Measurements from ENCODE around the gene CACNA1C. TPM values are rescaled to one million over a fixed set of nuclear protein-coding genes. Genes with fewer than 3 reads are reported as not detected.

The CACNA1C gene
- polyA plus RNA-seq, 1 of the 3 experiments (the other 2 are of a cell fraction): 1.5 TPM

GRCh38 chr12:2322554-2323120 is 269.9 kb downstream of the CACNA1C start:
- Histone ChIP-seq H3K9me2 (no peaks in the 10 kb centered on the region), H3K9ac (no peak overlapping the region), H3K27ac (ENCODE audit: low read depth in 2 of 2, low read length in 1 of 2) (no peak overlapping the region), H3K4me2 (no peak overlapping the region), H4K20me1 (ENCODE audit: insufficient read depth) (no peaks in the 10 kb centered on the region), H3K4me3 (ENCODE audit: low read depth in 2 of 2, low read length in 1 of 2) (no peak overlapping the region), H3K79me2 (ENCODE audit: insufficient read depth) (no peaks in the 10 kb centered on the region), H2AFZ (ENCODE audit: low read depth) (no peak overlapping the region), H3K27me3 (ENCODE audit: insufficient read depth) (no peaks in the 10 kb centered on the region), H3F3A (replicated peaks; ENCODE audit: insufficient read depth) (no peaks in the 10 kb centered on the region), H3K4me1 (ENCODE audit: control insufficient read depth in 1 of 2, insufficient read depth in 2 of 2, low read depth in 1 of 2, low read length in 1 of 2) (peaks cover 14 to 17% of the 10 kb centered on the region in 2 experiments; a peak in 1 of 4 replicates), H3K9me3 (no peaks in the 10 kb centered on the region), H3K36me3 (replicated peaks in 1 of 2; ENCODE audit: control insufficient read depth in 1 of 2, insufficient read depth in 2 of 2, low read length in 1 of 2) (no peaks in the 10 kb centered on the region)
- ChIA-PET CTCF (interaction anchor here (1.4 kb wide), 1 partner anchor 73 kb away, joined by 3 read pairs; no protein-coding TSS in a partner anchor), POLR2A (no interaction called here)
- TF ChIP-seq GABPA (IDR thresholded peaks at IDR 0.05; ENCODE audit: low read depth) (no peak), USF1 (IDR thresholded peaks at IDR 0.05; ENCODE audit: borderline replicate concordance, low read depth) (no peak), FOSL2 (IDR thresholded peaks at IDR 0.05; ENCODE audit: borderline replicate concordance, low read depth) (no peak), NFIC (IDR thresholded peaks at IDR 0.05; ENCODE audit: borderline replicate concordance) (no peak), RAD21 (IDR thresholded peaks at IDR 0.05; ENCODE audit: low read length) (no peak), TEAD4 (IDR thresholded peaks at IDR 0.05; ENCODE audit: borderline replicate concordance, insufficient read depth) (no peak), RXRA (IDR thresholded peaks at IDR 0.05; ENCODE audit: borderline replicate concordance, low read depth) (no peak), TCF12 (IDR thresholded peaks at IDR 0.05) (no peak), IRF3 (IDR thresholded peaks at IDR 0.05; ENCODE audit: low read depth, low read length) (no peak), EZH2phosphoT487 (IDR thresholded peaks at IDR 0.05; ENCODE audit: borderline replicate concordance, low read depth) (no peak)
- WGBS (ENCODE audit: low lambda C conversion rate): 83% methylated on average over 14 of the region's 14 CpGs
- no peak for DNase-seq

- Histone ChIP-seq H3K79me2 (ENCODE audit: insufficient read depth) (no peaks in the 10 kb centered on the region), H3K9me2 (no peaks in the 10 kb centered on the region), H4K20me1 (ENCODE audit: insufficient read depth) (no peaks in the 10 kb centered on the region), H3K36me3 (replicated peaks in 1 of 2; ENCODE audit: control insufficient read depth in 1 of 2, insufficient read depth in 2 of 2, low read length in 1 of 2) (no peaks in the 10 kb centered on the region), H2AFZ (ENCODE audit: low read depth) (no peak overlapping the region), H3K9me3 (no peaks in the 10 kb centered on the region), H3K4me3 (ENCODE audit: low read depth in 2 of 2, low read length in 1 of 2) (no peak overlapping the region), H3K27me3 (ENCODE audit: insufficient read depth) (no peaks in the 10 kb centered on the region), H3K27ac (ENCODE audit: low read depth in 2 of 2, low read length in 1 of 2) (no peak overlapping the region), H3K4me1 (ENCODE audit: control insufficient read depth in 1 of 2, insufficient read depth in 2 of 2, low read depth in 1 of 2, low read length in 1 of 2) (peaks cover 14 to 17% of the 10 kb centered on the region in 2 experiments; a peak in 1 of 4 replicates), H3K4me2 (no peak overlapping the region), H3F3A (replicated peaks; ENCODE audit: insufficient read depth) (no peaks in the 10 kb centered on the region), H3K9ac (no peak overlapping the region)
- TF ChIP-seq CHD2 (IDR thresholded peaks at IDR 0.05; ENCODE audit: low read length, partially characterized antibody) (no peak), MXI1 (IDR thresholded peaks at IDR 0.05; ENCODE audit: low read depth, low read length) (no peak), FOSL2 (IDR thresholded peaks at IDR 0.05; ENCODE audit: borderline replicate concordance, low read depth) (no peak), MEF2A (IDR thresholded peaks at IDR 0.05; ENCODE audit: borderline replicate concordance, low read depth) (no peak)
- CTCF ChIA-PET: interaction anchor here (1.4 kb wide), 1 partner anchor 72 kb away, joined by 3 read pairs; no protein-coding TSS in a partner anchor
- POLR2A ChIA-PET: no interaction called here
- no peak for DNase-seq
- 65% methylated on average over 8 of the region's 9 CpGs for WGBS (ENCODE audit: low lambda C conversion rate)
These were observed 270.9 kb downstream of the CACNA1C start for GRCh38 chr12:2323532-2324255.
